Fibroblast of skin of abdomen (primary cell): ENCODE data around the gene PKP1.
A peak's percentile ranks its signal among the peaks of the same experiment; 100 is the strongest.

Experiments used
- DNase-seq: peaks from one replicate; pipeline ENCODE4 v3.0.0-alpha.2; 2013

The PKP1 gene

GRCh38 chr1:201354151-201354900 lies 71.0 kb downstream of the PKP1 start:
- DNase-seq, result no peak

- DNase-seq, result no peak
These were observed 71.6 kb downstream of the PKP1 start for GRCh38 chr1:201354901-201355295.

DNA sequence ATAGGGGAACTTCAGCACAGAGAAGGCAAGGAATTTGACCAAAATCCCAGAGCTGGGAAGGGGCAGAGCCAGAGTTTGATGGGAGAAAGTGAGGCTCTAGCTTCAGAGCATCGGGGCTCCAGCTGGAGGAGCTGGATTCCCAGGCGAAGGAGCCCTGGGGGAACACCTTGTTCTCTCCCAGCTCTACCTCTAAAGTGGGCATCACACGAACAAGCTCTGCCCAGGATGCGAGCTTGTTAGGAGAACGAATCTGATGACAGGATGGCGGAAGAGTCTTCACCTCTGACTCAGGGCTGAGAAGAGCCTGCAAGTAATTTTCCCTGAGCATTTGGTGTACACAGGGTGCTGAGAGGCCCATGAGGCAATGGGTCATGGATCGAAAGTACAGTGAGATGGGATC lies 72.2 kb downstream of the PKP1 start:
- no peak for DNase-seq

DNA sequence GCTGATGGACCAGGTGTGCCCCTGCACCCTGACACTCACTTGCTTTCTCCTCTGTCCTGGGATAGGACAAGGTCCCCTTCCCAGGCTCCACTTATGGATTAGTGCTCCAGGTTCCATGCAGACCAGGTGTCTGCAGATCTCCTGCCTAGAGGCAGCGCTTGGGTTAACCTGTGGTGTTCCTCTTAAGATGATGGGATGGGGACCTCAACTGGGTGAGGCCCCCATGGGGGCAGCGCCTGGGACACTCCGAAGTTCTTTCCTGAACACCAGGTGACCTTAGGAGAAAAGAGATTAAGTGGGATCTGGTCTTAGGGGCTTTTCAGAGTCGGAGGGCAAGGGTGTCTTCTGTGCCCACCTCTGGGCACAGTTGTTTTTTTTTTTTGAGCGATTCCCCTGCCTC lies 72.9 kb downstream of the PKP1 start:
- no peak for DNase-seq

- DNase-seq, result no peak
These were observed 73.4 kb downstream of the PKP1 start for GRCh38 chr1:201356701-201357100.

- DNase-seq, result no peak
These were observed 73.9 kb downstream of the PKP1 start for GRCh38 chr1:201357211-201357610.

DNA sequence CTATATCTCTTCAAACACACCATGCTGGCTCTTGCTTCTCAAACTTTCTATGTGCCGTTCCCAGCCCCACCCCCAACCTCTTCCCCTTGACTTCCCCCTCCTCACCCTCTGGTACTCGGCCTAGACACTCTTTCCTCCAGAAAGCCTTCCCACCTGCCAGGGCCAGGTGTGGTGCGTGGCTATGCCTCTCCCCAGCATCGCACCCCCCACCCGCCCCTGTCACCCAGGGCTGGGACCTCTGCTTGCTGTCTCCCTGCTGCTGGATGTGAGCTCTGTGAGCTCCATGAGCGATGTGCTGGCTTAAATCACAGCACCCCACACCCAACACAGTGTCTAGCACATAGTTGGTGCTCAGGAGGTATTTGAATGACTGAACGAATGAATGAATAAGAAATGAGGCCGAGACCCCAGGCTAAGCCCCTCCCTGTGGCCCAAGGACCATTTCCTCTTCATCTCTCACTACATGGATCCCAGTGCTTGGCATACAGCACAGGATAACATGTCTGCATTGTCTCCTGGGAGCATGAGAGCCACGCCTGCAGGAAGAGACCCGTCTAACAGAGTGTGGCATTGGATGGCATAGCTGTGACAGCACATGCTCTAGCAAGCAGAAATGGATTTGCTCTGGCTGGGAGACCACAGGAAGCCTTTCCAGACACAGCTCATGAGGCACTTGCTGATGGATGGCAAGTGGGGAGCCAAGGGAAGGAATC lies 74.5 kb downstream of the PKP1 start:
- no peak for DNase-seq

GRCh38 chr1:201358596-201358995 lies 75.3 kb downstream of the PKP1 start:
- DNase-seq, result peak; percentile 27

DNA sequence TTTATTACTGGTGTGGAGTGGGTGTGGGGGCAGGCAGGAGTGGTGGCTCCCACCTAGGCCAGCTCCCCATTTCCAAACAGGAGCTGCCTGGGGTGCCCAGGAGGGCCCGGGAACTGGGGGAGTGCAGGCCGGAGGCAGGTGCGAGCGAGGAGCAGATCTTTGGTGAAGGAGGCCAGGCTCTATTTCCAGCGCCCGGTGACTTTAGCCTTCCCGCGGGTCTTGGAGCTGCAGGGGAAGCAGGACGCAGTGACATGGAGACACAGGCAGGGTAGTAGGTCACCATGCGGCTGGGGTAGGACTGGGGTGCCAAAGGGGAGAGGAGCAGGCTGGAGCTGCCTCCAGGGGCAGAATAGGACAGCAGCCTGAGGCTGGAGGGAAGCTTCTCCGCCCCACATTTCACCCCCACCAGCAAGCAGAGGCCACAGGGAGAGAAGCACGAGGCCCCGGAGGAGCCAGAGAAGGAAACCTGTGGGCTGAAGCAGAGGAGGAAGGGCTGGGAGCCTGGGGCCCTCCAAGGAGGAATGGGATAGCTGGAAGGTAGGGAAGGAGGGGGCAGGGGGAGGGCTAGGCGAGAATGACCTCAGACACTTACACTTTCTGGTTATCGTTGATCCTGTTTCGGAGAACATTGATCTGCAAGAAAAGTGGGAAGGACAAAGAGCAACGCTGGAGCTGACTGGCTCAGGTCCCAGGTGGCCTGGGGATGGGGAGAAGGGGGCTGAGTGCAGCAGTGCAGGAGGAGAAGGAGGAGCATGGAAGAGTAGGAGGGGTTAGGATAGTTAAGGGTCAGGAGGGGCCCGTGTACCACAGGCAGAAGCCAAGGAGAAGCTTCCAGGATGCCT lies 75.9 kb downstream of the PKP1 start:
- DNase-seq, result no peak

DNA sequence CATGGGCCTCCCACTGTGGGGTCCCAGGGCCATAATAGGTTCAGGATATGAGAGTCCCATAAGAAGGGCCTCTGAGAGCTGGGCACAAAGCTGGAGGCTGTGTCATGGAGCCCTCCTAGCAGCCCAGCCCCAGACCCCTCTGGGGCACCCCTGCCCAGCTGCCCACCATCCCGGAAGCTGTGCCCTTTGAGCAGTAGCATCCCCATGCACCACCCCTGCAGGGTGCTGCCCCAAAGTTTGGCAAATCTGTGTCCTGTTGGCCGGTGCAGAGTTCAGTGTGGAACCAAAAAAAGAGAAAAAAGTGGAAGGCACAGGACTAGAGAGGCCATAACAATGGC lies 76.5 kb downstream of the PKP1 start:
- no peak for DNase-seq

DNA sequence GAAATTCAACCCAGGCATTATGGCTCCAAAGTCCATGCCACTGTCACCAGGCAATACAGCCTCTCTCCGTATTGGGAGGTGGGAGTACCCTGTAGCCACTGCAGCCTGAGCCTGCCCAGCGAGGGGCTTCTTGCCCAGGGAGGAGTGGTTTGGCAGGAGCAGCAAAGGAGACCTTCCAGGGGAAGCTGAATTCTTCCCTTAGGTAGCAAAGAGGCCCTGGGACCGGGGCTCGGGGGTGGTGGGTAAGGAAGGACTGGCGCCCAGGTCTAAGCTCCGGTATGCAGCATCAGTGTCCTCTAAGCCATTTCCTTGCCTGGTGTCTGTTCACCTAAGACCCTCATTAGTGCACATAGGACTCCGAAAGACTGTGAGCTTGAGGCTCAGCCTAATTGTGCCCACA lies 77.2 kb downstream of the PKP1 start:
- no peak for DNase-seq

- DNase-seq, result no peak
These were observed 77.8 kb downstream of the PKP1 start for GRCh38 chr1:201360901-201361651.

- peak; percentile 38 for DNase-seq
These were observed 78.6 kb downstream of the PKP1 start for GRCh38 chr1:201361652-201362504.

- no peak for DNase-seq
These were observed 79.6 kb downstream of the PKP1 start for GRCh38 chr1:201362906-201363305.

- no peak for DNase-seq
These were observed 80.2 kb downstream of the PKP1 start for GRCh38 chr1:201363467-201363866.

DNA sequence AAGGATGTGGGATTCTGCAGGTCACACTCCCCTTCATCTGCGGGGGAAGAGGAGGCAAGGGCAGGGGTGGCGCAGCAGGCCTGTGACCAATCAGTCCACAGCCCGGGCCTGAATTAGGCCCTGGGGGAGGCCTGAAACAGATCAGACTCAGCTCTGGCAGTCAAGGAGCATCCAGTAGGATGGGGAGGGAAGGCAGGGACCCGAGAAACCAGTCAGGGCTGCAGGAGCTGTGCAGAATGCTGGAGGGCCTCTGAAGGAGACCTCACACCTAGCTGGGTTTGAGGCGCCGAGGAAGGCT lies 81.5 kb downstream of the PKP1 start:
- DNase-seq, result no peak

DNA sequence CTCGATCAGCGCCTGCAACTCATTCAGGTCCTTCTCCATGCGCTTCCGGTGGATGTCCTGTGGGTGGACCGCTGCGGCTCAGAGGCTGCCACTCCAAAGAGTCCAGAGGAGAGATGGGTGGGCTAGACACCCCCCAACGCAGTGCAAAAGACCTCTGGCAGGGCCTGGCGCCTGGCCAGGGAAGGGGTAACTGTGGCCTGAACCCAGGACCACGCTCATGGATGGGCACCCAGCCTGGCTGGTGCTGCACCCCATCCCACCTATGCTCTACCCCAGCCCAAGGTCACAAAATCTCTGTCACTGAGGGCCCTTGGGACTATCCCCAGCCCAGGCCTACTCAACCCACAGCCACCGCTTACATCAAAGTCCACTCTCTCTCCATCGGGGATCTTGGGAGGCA lies 81.9 kb downstream of the PKP1 start:
- no peak for DNase-seq

DNA sequence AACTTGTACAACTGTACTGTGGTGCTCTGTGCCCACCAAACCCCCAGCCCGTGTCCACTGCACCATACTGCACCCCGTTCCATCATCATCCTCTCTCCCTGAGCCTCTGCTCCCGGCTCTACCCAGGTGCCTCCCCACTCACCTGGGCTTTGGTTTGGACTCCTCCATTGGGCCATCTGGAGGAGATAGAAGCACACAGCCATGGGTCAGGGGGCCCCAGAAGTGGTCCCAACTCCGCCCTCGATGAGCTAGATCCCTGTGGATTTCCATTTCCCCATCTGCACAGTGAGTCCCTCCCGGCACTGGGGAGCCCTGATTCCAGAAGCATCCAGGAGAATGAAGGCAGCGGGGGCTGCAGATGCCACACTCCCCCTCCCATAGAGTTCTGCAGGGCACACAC lies 83.4 kb downstream of the PKP1 start:
- no peak for DNase-seq

DNA sequence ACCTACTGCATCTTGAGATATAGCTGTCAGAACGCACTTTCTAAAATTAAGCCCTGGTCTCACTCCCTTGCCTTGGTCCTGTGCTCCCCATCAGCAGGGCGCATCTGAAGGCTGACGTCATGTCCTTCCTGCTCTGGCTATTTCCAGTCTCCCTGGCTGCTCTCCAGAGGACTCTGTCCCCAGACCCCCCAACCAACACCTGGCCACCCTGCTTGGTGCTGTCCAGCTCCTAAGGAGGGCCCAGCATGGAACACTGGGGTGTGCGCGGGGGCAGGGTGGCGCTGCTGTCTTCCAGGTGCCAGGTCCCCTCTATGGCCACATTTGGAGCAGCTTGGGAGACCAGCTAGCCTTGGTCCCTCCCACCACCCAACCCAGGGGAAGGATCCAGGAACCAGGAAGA lies 85.9 kb downstream of the PKP1 start:
- DNase-seq, result no peak

DNA sequence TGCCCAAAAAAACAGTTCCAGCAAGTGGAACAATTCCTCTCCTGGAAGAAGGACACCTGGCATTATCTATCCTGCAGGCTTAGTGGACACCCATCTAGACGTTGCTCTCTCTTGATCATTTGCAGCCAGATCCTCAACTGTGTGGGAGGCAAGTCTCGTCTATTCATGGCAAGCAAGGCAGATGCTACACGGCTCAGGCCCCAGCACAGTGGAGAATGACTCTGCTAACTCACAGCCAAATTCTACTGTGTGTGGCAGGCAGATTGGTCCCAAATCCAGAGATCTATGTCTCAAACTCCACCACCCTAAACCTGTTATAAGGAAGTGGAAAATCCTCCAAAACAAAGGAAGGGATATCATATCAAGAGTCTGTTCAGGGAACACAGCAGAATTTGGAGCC lies 87.2 kb downstream of the PKP1 start:
- DNase-seq, result no peak

GRCh38 chr1:201371276-201371675 lies 88.0 kb downstream of the PKP1 start:
- no peak for DNase-seq

DNA sequence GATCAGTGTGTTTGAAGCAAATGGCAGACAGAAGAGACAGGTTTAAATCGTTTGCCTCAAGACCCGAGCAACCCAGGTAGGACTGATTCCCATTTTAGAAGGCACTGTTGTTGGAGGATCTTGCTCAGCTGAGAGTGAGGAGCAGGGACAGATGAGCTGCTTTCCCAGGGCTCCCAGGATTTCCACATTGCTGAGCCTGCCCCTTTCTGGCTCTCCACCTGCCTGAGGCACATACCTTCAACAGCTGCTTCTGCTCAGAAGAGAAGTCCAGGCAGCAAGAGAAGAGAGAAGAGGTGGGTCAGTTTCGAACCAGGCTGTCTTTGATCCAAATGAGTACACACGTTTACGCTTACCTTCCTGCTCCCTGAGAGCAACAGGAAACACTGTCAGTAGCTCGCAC lies 88.5 kb downstream of the PKP1 start:
- no peak for DNase-seq
